Spleen (tissue), 11 donors: ENCODE results near the gene SUPT6H. TPM values are rescaled to one million over a fixed set of nuclear protein-coding genes. Genes with fewer than 3 reads are reported as not detected.

Experiments used
- DNase-seq: peaks from one replicate; pipeline ENCODE4 v3.0.0-alpha.2; 2020
- H3K27ac ChIP-seq, 8 donors: fragments of 200-600 bp; sonication (generic) in 7 of 8; 1 replicate in 4 of 8; 2 replicates in 4 of 8; pipeline versions ENCODE4 v1.5.0 to v1.8.0; 2016 to 2021; ENCODE audit warnings: inconsistent platforms in 4 of 8, mild to moderate bottlenecking in 4 of 8, moderate library complexity in 1 of 8
- H3K27me3 ChIP-seq, 7 donors: fragments of 200-600 bp; sonication (generic) in 6 of 7; replicated peaks in 1 of 7; 1 replicate in 4 of 7; 2 replicates in 3 of 7; pipeline versions ENCODE4 v1.5.0 to v1.8.0; 2016 to 2021; ENCODE audit warnings: inconsistent platforms in 3 of 7, mild to moderate bottlenecking in 1 of 7
- H3K36me3 ChIP-seq, 6 donors: fragments of 200-600 bp; sonication (generic) in 5 of 6; 1 replicate in 4 of 6; 2 replicates in 2 of 6; pipeline versions ENCODE4 v1.5.0 to v1.8.0; 2016 to 2021; ENCODE audit warnings: inconsistent platforms in 2 of 6
- H3K4me1 ChIP-seq, 6 donors: fragments of 200-600 bp; sonication (generic) in 5 of 6; 1 replicate in 3 of 6; 2 replicates in 3 of 6; pipeline versions ENCODE4 v1.5.0 to v1.8.0; 2016 to 2021; ENCODE audit warnings: inconsistent platforms in 3 of 6
- H3K4me3 ChIP-seq, 8 donors: fragments of 200-600 bp; sonication (generic) in 7 of 8; 1 replicate in 4 of 8; 2 replicates in 4 of 8; pipeline versions ENCODE4 v1.5.0 to v1.8.0; 2016 to 2021; ENCODE audit warnings: inconsistent platforms in 4 of 8, mild to moderate bottlenecking in 4 of 8, moderate library complexity in 2 of 8
- H3K9me3 ChIP-seq, 8 donors: fragments of 200-600 bp; sonication (generic) in 7 of 8; 1 replicate in 4 of 8; 2 replicates in 4 of 8; pipeline versions ENCODE4 v1.5.0 to v1.8.0; 2016 to 2021; ENCODE audit warnings: inconsistent platforms in 4 of 8
- POLR2A ChIP-seq, 3 donors: fragments of 450-650 bp; IDR thresholded peaks; one replicate each; pipeline ENCODE4 v1.5.1; 2017; ENCODE audit warnings: antibody characterized with exemption in 3 of 3, mild to moderate bottlenecking in 1 of 3
- POLR2AphosphoS5 ChIP-seq, 3 donors: sonication (generic); formaldehyde crosslinking; IDR thresholded peaks; one replicate each; pipeline ENCODE4 v1.5.1; 2017; ENCODE audit warnings: antibody characterized with exemption in 3 of 3
- whole genome bisulfite sequencing, 5 donors: extraction: QIAGEN DNeasy Blood & Tissue Kit in 3 of 5; methylation state at CpG; one replicate each; pipeline versions ENCODE4 v1.1.5 to v1.1.7; 2013 to 2018; 5-methylcytosine and 5-hydroxymethylcytosine counted together
- intact Hi-C: fragments of 100-400 bp; cut with DNase I; formaldehyde crosslinking; loops from one replicate; pipeline ENCODE4 v1.15.0; 2023; ENCODE audit warnings: low total_unique reads
- polyA plus RNA-seq, 3 donors: library from polyadenylated mRNA; stranded (reverse); fragments of 200-250 nt; gene quantifications; one replicate each; pipeline ENCODE4 v1.2.1, GENCODE V29; 2013
- total RNA-seq, 7 donors: library from RNA; depleted of rRNA in 3 of 7; stranded (reverse); fragments of >200 nt in 3 of 7; fragmentation: NEBNext Ultra II Directional in 4 of 7; extraction: Animal tissue kit (Norgen Biotek cat#: 25700) in 4 of 7; gene quantifications; one replicate each; pipeline versions ENCODE4 v1.1.0 to v1.2.1, GENCODE V29; 2016 to 2021
- TF ChIP-seq, protein P1 (sequence below), 11 experiments: fragments of 200-600 bp in 7 of 11; fragments of 450-650 bp in 4 of 11; sonication (generic) in 4 of 11; IDR thresholded peaks in 8 of 11; conservative IDR thresholded peaks in 3 of 11; 1 replicate in 7 of 11; 2 replicates in 4 of 11; pipeline versions ENCODE4 v1.4.0 to v1.8.0; 2016 to 2021; ENCODE audit warnings: antibody characterized with exemption in 11 of 11, inconsistent platforms in 4 of 11, mild to moderate bottlenecking in 1 of 11
- donor health status: healthy with polysubstance abuse.
- donor health status: DM: no; HTN: no; CAD: no; lungs with moderate emphysema.
- donor health status: DM: no; HTN: no; CAD: no.
- donor health status: Bipolar disorder and iron deficiency.
- donor health status: healthy.
- donor health status: DM: no; HTN: no; CAD: no.
- donor health status: DM: yes; HTN: yes; CAD: no.

Gene SUPT6H
- total and polyA plus RNA-seq, 10 donors: 11.6 to 91.2 (median 71.9) TPM

DNA sequence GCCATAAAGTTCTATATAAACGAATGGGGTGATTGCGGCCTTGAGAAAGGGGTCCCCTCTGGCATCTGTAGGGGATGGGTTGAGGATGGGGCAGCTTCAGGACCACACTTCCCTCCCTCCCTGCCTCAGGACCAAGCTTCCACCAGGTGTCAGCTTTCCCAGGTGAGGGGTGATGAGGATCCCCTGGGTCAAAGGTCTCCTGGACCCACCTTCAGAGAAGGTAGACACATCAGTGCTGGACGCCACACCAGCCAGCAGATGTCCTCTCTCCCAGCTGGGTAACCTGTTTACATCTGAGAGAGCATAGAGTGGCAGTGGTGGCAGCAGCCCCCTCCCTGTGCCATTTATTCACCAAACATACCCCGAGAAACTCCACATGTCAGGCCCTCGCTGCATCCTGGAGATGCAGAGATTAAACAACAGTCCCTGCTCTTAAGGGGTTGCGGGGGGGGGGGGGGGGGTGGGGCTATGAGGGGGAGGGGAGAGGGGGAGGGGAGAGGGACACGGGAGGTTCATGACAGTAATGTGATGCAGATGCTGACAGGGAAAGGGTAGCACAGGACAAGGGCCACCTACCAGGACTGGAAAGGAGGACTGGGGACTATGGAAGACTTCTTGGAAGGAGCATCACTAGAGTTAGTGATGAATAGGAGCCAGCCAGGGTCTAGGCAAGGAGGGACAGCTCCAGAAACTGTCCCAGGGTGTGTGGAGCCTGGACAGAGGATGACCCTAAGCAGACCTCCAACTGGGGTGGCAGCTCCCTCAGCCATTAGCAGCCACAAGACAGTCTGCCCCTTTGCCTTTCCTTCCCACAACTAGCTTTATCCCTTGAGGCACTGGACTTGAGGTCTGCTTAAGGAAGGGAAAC lies 44.7 kb downstream of the SUPT6H start:
- intact Hi-C loops: no loop called here
- Histone ChIP-seq H3K4me3 (no peak overlapping the region), H3K4me1 (peaks cover 0 to 21% (median 10%) of the 10 kb centered on the region in 6 donors), H3K27me3 (no peaks in the 10 kb centered on the region), H3K36me3 (peaks cover 0 to 48% (median 32%) of the 10 kb centered on the region in 6 donors), H3K27ac (no peak overlapping the region), H3K9me3 (no peaks in the 10 kb centered on the region)
- no peak for DNase-seq
- 71 to 85% (median 73%) methylated on average over 5 to 6 of the region's 7 CpGs for WGBS, 5 donors
- TF ChIP-seq POLR2AphosphoS5 (IDR thresholded peaks at IDR 0.05): no peak
- TF ChIP-seq, protein P1, sequence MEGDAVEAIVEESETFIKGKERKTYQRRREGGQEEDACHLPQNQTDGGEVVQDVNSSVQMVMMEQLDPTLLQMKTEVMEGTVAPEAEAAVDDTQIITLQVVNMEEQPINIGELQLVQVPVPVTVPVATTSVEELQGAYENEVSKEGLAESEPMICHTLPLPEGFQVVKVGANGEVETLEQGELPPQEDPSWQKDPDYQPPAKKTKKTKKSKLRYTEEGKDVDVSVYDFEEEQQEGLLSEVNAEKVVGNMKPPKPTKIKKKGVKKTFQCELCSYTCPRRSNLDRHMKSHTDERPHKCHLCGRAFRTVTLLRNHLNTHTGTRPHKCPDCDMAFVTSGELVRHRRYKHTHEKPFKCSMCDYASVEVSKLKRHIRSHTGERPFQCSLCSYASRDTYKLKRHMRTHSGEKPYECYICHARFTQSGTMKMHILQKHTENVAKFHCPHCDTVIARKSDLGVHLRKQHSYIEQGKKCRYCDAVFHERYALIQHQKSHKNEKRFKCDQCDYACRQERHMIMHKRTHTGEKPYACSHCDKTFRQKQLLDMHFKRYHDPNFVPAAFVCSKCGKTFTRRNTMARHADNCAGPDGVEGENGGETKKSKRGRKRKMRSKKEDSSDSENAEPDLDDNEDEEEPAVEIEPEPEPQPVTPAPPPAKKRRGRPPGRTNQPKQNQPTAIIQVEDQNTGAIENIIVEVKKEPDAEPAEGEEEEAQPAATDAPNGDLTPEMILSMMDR (IDR thresholded peaks at IDR 0.05 in 8 of 11, conservative IDR thresholded peaks at IDR 0.05 in 3 of 11): no peak
- no peak for TF ChIP-seq POLR2A (IDR thresholded peaks at IDR 0.05)

DNA sequence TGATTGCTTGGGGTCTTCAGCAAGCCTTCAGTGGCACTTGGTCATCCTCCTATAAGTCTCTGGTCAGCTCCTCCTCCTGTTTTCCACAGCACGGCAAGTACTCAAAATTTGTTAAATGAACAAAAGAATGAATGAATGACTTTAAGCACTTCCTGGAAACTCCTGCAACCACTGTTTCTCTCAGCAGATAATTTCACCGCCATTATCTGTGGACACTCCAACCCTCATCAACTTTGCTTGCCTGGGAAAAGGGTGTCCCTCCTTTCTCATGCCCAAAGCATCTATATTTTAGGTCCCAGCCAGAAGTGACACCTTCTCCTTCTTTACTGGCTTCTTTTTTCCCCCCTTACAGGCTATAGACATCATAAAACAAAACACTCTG lies 45.3 kb downstream of the SUPT6H start:
- no peaks in the 10 kb centered on the region for H3K9me3 ChIP-seq
- DNase-seq: no peak
- intact Hi-C loops: no loop called here
- H3K27ac ChIP-seq: no peak overlapping the region
- H3K4me3 ChIP-seq: no peak overlapping the region
- peaks cover 0 to 41% (median 26%) of the 10 kb centered on the region in 6 donors for H3K36me3 ChIP-seq
- peaks cover 2 to 27% (median 16%) of the 10 kb centered on the region in 6 donors for H3K4me1 ChIP-seq
- 82 to 93% (median 89%) methylated on average over 2 of the region's 2 CpGs for WGBS, 5 donors
- H3K27me3 ChIP-seq: no peaks in the 10 kb centered on the region
- TF ChIP-seq POLR2AphosphoS5 (IDR thresholded peaks at IDR 0.05): no peak
- TF ChIP-seq, protein P1 (IDR thresholded peaks at IDR 0.05 in 8 of 11, conservative IDR thresholded peaks at IDR 0.05 in 3 of 11): no peak
- TF ChIP-seq POLR2A (IDR thresholded peaks at IDR 0.05): no peak

DNA sequence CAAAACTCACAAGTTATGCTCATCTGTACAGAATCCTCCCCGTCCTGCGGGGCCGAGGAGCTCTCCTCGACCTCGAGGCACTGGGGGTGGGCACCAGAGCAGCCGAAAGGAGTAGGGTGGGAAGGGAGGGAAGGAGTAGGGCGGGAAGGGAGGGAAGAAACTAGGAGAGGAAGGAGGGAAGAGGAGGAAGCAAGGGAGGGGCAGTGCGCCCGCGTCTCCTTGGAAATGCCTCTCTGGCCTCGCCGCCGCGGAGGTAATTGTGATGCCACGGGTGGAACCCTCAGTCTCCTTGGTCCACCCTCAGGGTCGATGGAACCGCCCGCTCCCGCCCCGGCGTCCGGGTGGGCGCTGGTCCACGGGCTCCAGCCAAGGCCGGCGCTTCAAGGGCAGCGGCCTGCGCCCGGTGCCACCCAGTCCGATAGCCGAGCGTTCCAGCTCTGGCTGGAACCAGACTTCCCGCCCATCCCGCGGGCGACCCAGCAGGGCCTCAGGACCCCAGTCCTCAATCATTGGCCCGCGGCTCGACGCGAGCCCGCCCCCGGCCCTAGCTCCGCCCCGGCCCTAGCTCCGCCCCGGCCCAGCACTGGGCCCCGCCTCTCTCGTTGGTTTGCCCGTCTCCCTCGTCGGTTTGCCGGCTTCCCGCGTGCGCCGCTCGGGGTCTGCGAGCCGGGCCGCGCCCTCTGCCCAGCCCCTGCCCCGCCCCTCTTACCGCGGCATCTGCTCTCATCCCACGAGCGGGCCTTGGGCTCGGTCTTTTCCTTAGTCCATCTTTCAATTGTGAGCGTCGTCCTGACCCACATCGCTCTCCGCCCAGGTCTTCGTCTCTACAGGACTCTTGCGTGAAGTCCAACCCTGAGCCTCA lies 49.1 kb downstream of the SUPT6H start:
- Histone ChIP-seq H3K4me3 (peak overlapping the region; percentile 44 to 71 (median 62)), H3K9me3 (no peaks in the 10 kb centered on the region), H3K27ac (peak overlapping the region; percentile 87 to 94 (median 92)), H3K27me3 (no peaks in the 10 kb centered on the region), H3K4me1 (peaks cover 6 to 40% (median 26%) of the 10 kb centered on the region in 6 donors), H3K36me3 (peaks cover 0 to 23% (median 8%) of the 10 kb centered on the region in 6 donors)
- 0 to 1% (median 1%) methylated on average over 39 to 74 of the region's 74 CpGs for WGBS, 5 donors
- intact Hi-C loops: no loop called here
- TF ChIP-seq POLR2AphosphoS5 (IDR thresholded peaks at IDR 0.05) (peak; percentile 87 to 95 (median 90)), POLR2A (IDR thresholded peaks at IDR 0.05) (peak in 1 of 3 donors; percentile 5)
- TF ChIP-seq, protein P1 (IDR thresholded peaks at IDR 0.05 in 8 of 11, conservative IDR thresholded peaks at IDR 0.05 in 3 of 11): no peak
- peak; percentile 97 for DNase-seq
